Stimulated activated CD4-positive, alpha-beta T cell treated with anti-CD3 and anti-CD28 coated beads, Interleukin-4, amount 100 ng/mL, for 1 hour (primary cell): ENCODE results near the gene ZNF467.

Experiments used
- DNase-seq: peaks from one replicate; pipeline ENCODE4 v3.0.0-alpha.2; 2020

The ZNF467 gene

DNA sequence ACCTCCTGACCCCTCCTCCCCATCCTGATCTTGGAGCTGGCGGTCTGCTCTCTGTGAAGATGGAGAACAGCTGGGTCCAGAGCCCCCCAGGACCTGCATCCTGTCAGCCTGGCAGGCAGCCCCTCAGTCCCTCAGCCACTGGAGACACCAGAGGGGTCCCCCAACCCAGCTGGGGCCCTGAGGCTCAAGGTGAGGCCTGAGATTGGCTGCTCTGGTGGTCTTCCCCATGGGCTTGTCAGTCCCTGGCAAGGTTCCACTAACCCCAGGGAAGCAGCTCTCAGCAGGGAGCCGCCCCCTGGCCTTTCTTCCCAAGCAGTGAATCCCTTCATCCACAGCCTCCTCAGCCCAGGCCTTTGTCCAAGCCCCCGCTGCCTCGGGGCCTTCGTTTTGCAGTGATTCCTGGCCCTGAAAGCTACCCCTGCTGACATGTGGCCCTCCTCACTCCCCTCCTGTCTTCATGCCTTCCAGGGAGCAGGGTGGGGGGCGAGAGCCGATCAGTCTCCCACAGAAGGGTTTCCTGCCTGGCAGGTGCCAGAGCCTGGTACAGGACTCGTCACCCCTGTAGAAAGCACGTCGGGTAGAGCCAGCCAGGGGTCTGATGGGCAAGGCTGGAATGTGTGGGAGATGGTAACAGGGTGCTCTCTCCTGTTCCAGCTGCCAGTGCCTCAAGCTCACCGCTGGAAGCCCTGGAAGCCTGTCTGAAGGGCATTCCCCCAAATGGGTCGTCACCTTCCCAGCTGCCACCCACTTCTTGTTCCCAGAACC lies 48.5 kb downstream of the ZNF467 start:
- no peak for DNase-seq

DNA sequence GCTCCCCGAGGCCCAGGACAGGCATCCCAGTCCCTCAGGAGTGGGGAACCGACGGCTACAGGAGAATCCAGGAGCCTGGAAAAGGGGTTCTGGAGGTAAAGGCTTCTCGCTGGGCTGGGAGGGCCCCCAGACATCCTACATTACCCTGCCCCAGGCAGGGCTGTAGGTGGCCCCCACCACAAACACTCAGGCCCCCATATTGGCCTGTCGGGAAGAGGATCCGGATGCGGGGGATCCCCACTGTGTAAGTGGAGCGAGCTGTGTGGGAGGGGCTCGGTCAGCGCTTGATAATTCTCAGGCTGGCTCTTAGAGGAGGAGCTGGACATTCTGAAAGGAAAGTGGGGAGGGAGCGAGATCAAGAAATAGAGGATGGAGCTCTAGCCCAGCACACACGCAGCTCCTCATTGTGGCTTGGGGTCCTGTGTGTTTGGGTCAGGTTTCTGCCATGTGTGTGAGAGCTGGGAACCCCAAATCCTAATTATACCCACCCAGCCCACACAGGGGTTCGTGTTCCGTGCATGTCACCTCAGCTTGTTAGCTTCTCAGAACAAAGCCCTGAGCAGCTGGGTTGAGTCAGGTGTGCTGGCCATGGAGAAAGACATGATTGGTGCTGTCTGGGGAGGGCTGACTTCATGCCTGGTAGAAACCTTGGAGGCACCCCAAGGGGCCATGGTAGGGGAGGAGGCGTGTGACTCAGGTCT lies 49.4 kb downstream of the ZNF467 start:
- DNase-seq: no peak

DNA sequence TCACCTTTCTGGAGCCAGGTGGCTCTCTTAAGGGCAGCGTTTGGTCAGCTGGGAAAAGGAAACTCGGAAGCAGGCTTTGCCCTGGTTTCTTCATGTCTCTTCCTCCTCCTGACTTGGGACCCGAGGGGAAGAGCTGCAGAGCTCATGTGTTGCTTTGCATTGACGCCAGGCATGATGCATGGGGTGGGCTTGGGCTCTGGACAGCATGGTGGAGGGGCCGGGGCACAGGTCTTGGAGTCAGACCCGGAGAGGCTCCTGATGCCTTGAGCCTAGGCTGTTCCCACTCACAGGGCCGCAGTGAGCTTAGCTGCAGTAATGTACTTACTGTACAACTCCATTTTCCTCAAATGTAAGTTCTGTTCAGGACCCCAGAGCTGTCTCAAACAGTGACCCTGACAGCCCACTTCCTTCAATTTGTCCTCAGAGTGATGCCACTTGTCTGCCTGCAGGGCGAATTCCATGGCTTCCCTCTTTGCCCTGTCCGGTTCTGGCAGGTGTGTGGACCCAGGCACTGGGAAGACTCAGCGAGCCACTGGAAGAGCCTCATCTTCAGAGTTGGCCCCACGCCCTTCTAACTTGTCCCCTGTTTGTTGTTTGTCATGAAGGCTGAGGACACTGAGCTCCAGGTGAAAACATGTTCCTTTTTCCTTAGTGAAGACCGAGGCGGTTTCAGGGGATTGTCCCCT lies 50.2 kb downstream of the ZNF467 start:
- no peak for DNase-seq

DNA sequence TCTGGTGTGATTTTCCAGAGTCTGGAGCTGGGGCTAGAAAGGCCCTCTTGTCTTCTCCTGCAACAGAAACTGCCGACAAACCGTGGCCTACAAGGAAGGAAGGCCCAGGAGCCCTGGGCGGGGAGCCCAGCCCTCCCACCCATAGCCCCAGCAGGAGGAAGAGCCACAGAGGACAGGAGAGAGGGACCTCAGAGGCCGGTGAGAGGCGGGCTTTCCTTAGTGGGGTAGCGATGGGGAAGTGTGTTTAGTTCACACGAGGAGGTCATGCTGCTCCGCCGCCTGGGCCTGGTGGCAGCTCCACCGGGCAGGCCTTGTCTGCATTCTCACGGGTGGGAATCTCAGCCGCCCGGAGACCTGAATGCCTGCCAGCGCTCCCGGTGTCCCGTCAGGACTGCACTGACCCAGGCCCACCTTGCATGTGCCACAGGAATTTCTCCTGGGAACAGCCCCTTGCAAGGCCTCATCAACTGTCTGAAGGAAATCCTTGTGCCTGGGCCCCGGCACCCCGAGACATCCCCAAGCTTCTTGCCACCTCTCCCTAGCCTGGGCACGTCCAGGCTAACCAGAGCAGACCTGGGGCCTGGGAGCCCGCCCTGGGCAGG lies 50.9 kb downstream of the ZNF467 start:
- DNase-seq: no peak

DNA sequence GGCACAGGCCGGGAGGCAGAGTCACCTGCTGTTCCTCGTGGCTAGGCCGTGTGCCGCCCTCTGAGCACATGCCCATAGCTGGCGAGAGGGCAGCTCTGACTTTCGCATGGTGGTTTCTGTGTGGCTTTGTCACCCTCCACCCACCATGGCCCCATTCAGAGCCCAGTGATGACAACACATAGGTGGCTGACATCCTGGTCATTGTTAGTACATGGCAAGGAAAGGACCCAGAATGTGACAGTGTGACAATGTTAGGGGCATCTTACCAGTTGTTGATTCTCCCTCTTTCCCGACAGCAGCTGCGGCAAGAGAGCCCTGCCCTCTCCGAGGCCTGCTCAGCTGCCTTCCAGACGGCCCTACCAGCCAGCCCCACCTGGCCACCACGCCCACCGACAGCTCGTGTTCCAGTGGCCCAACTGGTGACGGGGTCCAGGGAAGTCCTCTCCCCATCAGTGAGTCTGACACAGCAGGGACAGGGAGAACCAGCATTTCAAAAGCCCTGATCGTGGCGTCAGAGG lies 52.2 kb downstream of the ZNF467 start:
- DNase-seq: no peak

DNA sequence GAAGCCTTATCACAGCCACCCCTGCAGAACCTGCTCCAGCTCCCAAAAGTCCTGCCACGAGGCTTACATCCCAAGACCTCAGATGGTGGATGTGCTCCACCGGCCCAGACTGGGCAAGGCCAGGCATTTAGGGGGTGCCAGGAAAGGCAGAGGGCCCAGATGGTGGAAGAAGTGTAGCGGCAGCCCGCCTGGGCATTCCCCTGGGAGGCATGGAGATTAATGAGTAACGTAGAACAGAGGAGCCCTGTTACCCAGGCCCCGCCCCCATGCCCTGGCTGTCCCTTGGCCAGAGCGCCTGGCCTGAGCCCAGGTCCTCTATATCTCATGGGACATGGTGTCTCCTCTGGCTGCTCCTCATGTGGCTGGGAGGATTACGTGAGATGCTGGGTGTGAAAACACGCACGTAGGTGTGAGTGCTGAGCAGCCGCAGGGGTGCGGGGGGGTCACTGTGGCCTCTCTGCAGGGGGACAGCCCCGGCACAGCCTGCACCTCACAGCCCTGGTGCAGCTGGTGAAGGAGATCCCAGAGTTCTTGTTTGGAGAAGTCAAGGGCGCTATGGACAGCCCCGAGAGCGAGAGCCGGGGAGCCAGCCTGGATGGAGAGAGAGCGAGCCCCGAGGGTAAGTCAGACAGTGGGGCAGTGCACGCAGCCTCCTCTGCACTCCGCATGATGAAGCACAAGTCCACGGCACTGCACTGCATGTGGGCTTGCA lies 52.9 kb downstream of the ZNF467 start:
- no peak for DNase-seq

DNA sequence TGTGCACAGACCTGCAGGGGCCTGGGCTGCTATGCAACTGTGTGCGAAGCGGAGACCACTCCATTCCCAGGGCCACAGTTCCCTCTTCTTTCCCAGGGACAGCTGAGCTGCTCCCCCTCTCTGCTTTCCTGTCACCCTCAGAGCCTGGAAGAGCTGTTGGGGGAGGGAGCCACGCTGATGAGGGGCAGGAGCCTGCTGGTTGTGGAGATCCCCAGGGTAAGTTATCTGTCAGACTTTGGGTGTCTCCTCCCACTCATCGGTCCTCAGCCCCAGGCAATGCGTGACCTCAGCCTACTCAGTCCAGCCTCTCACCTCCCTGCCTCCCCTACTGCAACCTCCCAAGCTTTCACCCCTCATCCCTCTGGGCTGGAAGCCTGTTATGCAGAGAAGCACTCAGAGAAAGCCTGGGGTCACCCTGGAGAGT lies 53.5 kb downstream of the ZNF467 start:
- DNase-seq: no peak

DNA sequence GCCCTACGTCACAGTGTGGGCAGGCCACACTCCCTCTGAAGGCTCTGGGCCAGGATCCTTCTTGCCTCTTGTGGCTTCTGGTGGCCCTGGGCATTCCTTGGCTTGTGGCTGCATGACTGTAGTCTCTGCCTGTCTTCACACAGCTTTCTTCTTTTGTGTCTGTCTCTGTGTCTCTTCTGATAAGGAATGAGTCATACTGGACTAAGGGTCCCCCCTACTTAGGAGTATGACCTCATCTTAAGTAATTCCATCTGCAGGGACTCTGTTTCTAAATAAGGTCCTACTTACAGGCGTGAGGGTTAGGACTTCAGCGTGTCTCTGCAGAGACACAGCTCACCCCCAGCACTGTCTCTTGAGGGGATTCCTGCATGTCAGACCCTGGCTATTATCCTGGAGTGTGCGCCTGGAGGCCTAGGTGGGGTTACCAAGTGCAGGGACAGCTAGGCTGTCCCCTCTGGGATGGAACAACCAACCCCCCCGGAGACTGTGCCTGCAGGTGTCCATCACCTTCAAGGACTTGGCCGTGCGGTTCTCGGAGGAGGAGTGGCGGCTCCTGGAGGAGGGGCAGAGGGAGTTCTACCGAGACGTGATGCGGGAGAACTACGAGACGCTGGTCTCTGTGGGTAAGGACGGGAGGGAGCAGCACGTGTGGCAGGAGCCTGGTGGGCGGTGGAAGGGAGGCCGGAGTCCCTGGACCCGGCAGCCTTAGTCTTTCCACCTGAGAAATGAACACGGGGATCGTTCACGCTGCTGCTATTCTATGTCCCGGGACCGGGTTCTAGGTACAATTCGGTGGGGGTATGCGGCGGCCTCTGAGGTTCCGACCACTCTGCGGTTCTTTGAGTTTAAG lies 54.1 kb downstream of the ZNF467 start:
- DNase-seq: no peak

DNA sequence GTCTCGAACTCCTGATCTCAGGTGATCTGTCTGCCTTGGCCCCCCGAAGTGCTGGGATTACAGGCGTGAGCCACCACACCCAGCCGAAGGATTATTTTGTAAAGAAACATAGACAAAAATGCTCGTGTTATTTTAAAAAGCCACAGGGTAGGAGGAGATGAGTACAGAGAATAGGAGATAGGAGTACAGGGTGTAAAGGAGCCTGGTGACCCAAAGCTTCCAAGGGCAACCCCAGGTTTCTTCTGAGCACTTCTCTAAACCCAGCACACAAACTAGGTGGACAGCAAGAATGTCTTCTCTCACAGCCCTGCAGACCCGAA lies 54.7 kb downstream of the ZNF467 start:
- DNase-seq: no peak

DNA sequence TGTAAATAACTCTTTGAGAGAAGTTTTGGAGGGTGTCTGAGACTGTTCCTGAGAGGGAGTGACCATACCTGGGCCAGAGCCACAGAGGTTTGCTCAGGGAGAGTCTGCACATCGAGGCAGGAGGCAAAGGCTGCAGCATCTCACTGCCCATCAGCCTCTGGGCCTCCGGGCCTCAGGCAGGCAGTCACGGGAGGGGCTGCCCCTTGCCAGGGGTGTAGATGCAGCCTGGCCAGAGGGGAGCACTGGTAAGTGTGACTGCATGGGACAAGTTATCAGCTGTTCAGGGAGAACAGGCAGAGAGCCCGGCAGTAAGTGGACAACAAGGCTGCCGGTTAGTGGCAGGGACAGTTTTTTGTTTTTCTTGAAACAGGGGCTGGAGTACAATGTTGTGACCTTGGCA lies 55.9 kb downstream of the ZNF467 start:
- no peak for DNase-seq

DNA sequence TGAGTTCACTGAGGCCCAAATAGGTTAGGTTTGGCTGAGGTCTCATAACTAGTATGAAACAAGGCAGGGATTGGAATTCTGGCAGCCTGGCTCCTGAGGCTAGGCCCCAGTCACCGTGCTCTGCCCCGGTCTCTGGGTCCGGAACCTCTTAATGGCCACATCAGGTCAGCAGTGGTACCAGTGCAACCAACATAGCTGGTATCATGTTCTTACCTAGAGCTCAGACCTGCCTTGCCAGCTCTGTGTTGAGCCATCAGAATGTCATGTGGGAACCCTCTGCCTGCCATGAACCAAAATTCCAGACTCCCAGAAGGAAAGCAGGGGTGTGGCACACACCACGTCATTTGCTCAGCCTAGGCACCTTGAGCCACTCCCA lies 56.5 kb downstream of the ZNF467 start:
- DNase-seq: no peak

DNA sequence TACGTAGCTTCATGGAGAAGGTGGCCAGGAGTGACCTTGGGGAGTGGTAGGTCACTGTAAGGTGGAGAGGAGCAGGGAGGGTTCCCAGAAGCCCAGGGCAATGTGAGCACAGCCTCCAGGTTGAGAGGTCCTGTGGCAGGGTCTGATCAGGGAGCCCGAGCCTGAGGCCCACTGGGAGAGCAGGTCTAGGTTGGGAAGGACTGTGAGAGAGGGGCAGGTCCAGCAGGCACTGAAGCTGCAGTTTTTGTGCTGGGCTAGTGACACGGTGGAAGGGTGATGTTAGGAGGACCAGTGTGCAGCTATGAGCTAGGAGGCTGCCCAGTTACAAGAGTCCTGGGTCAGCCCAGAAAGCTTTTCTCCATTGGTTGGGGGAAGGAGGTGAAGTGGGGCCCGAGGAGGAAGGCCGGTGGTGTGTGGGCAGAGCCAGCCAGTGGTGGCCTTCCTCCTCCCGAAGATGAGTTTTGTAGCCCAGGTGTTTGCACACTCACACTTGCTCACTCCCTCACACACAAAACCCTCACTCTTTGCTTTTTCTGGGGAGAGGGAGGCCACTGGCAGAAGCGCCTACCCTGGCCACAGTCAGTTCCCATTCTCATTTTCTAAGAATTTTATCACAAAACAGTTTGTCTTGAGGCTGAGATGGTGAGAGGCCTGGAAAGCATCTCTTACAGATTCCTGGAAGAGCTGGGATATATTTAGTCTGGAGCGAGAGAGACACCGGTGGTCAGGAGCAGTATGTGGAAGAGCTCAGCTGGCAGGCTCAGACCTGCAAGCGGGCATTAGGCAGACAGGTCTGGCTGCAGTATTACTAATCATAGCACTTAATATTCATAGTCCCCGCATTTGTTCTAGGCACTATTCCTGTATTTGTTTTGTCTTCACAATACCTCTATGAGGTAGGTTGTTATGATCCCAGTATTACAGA lies 57.1 kb downstream of the ZNF467 start:
- no peak for DNase-seq

DNA sequence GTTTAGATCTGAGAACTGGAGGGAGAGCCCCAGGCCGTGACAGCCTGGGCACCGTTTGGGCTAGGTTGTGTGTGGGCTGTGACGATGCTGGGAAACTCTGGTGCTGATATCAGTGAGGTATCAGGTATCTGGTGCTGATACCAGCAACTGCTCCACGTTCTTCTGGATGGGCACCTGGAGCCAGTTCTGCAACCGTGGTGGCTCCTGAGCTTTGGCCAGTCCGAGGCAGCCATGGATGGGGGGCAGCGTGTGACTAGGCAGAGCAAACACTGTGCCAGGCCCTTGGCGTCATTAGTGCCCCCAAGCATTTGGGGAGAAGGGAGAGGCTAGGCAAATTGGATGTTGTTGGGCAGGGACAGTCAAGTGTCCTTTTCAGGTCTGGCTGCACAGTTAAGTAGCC lies 57.9 kb downstream of the ZNF467 start:
- peak; percentile 18 for DNase-seq

DNA sequence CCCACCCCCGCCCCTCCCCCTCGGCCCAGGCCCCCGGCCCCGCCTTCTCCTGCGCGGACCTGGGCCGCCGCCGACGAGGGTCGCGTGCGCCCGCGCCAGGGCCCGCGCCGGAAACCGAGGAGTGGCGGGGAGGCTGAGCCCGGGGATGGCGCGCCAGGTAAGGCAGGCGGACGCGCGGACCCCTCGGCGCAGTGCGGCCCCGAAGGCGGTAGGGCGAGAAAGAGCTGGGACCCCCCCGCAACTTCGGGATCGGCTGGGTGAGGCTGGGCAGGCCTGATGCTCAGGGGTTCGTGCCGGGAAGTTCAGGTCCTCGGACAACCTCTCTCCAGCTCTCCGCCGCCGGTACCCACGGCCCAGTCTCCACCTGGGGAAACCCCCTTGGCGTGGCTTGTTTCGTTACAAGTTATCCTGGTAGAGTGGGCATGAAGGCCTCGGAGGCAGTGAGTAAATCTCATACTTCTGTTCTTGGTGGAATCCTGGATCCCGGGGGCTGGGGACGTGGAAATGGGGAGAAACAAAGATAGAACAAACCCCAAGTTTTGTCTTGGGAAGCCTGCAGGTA lies 58.4 kb downstream of the ZNF467 start:
- DNase-seq: no peak
